HEK293 (cell line): ENCODE data around the gene C1QL1.

ENCODE experiments used
- CTCF ChIA-PET: fragments of 350-600 bp; formaldehyde crosslinking; extraction: SDS; loops from one replicate; lab custom pipeline; 2021; ENCODE audit warnings: antibody characterized with exemption; lab: Yijun Ruan, JAX
- POLR2A ChIA-PET: fragments of 300-600 bp; formaldehyde crosslinking; extraction: SDS; loops from one replicate; lab custom pipeline; 2020; ENCODE audit warnings: antibody characterized with exemption, inconsistent platforms; lab: Yijun Ruan, JAX
- H3K27ac ChIP-seq: fragments of 200-500 bp; sonication (Bioruptor generic); 2 replicates; pipeline ENCODE4 v1.5.1; 2014; ENCODE audit warnings: low read depth, low read length, control low read depth, inconsistent platforms; ENCODE audit errors: extremely low read depth
- H3K36me3 ChIP-seq, 2 experiments: fragments of 200-500 bp in 1 of 2; sonication (Bioruptor generic) in 1 of 2; 1 replicate in 1 of 2; 2 replicates in 1 of 2; pipeline ENCODE4 v1.5.1; 2014 to 2017; ENCODE audit warnings: inconsistent platforms in 2 of 2, low read length in 2 of 2; ENCODE audit not compliant: control insufficient read depth in 2 of 2, insufficient read depth in 1 of 2
- H3K4me1 ChIP-seq: fragments of 200-500 bp; sonication (Bioruptor generic); 2 replicates; pipeline ENCODE4 v1.5.1; 2014; ENCODE audit warnings: mild to moderate bottlenecking, low read length, inconsistent platforms; ENCODE audit not compliant: control insufficient read depth, insufficient read depth
- H3K4me3 ChIP-seq: 2 replicates; pipeline ENCODE4 v1.5.1; 2011; ENCODE audit warnings: low read depth, mild to moderate bottlenecking, control low read depth, low read length, moderate library complexity
- H3K9me3 ChIP-seq: fragments of 200-500 bp; sonication (Bioruptor generic); 2 replicates; pipeline ENCODE4 v1.5.1; 2014; ENCODE audit warnings: low read depth, low read length, inconsistent platforms; ENCODE audit not compliant: control insufficient read depth, insufficient read depth
- EGR2 ChIP-seq: fragments of 450-650 bp; formaldehyde crosslinking; IDR thresholded peaks from 2 replicates; pipeline ENCODE4 v1.5.1; 2016; ENCODE audit warnings: low read depth, missing biosample characterization, missing genetic modification characterization
- KLF9 ChIP-seq: fragments of 450-650 bp; formaldehyde crosslinking; IDR thresholded peaks from 2 replicates; pipeline ENCODE4 v1.5.1; 2016; ENCODE audit warnings: missing biosample characterization, missing genetic modification characterization, low read depth
- PRDM10 ChIP-seq: fragments of 450-650 bp; formaldehyde crosslinking; IDR thresholded peaks from 2 replicates; pipeline ENCODE4 v1.5.1; 2016; ENCODE audit warnings: missing biosample characterization, missing genetic modification characterization
- RBAK ChIP-seq: fragments of 450-650 bp; formaldehyde crosslinking; IDR thresholded peaks from 2 replicates; pipeline ENCODE4 v1.5.1; 2016; ENCODE audit warnings: missing biosample characterization, missing genetic modification characterization
- SCRT2 ChIP-seq: fragments of 450-650 bp; formaldehyde crosslinking; IDR thresholded peaks from 2 replicates; pipeline ENCODE4 v1.5.1; 2016; ENCODE audit warnings: missing biosample characterization, missing genetic modification characterization
- ZBTB20 ChIP-seq: fragments of 450-650 bp; formaldehyde crosslinking; IDR thresholded peaks from 2 replicates; pipeline ENCODE4 v1.5.1; 2016; ENCODE audit warnings: missing biosample characterization, missing genetic modification characterization
- ZFHX2 ChIP-seq: fragments of 450-650 bp; formaldehyde crosslinking; conservative IDR thresholded peaks from 2 replicates; pipeline ENCODE4 v1.5.1; 2016; ENCODE audit warnings: missing biosample characterization, missing genetic modification characterization
- ZFP41 ChIP-seq: fragments of 450-650 bp; formaldehyde crosslinking; IDR thresholded peaks from 2 replicates; pipeline ENCODE4 v1.5.1; 2016; ENCODE audit warnings: missing biosample characterization, missing genetic modification characterization, borderline replicate concordance
- ZNF132 ChIP-seq: fragments of 450-650 bp; formaldehyde crosslinking; IDR thresholded peaks from 2 replicates; pipeline ENCODE4 v1.5.1; 2017; ENCODE audit warnings: missing biosample characterization, missing genetic modification characterization, borderline replicate concordance
- ZNF175 ChIP-seq: fragments of 450-650 bp; formaldehyde crosslinking; IDR thresholded peaks from 2 replicates; pipeline ENCODE4 v1.5.1; 2016; ENCODE audit warnings: missing biosample characterization, missing genetic modification characterization
- ZNF280D ChIP-seq: fragments of 450-650 bp; formaldehyde crosslinking; IDR thresholded peaks from 2 replicates; pipeline ENCODE4 v1.5.1; 2016; ENCODE audit warnings: missing biosample characterization, missing genetic modification characterization
- ZNF404 ChIP-seq: fragments of 450-650 bp; formaldehyde crosslinking; IDR thresholded peaks from 2 replicates; pipeline ENCODE4 v1.5.1; 2017; ENCODE audit warnings: missing biosample characterization, missing genetic modification characterization
- ZNF571 ChIP-seq: fragments of 450-650 bp; formaldehyde crosslinking; IDR thresholded peaks from 2 replicates; pipeline ENCODE4 v1.5.0; 2017; ENCODE audit warnings: missing biosample characterization, missing genetic modification characterization
- ZNF747 ChIP-seq: fragments of 450-650 bp; formaldehyde crosslinking; IDR thresholded peaks from 2 replicates; pipeline ENCODE4 v1.5.1; 2016; ENCODE audit warnings: missing biosample characterization, missing genetic modification characterization
- ZNF785 ChIP-seq: fragments of 450-650 bp; formaldehyde crosslinking; IDR thresholded peaks from 2 replicates; pipeline ENCODE4 v1.5.1; 2016; ENCODE audit warnings: missing biosample characterization, missing genetic modification characterization
- TF ChIP-seq, protein P1 (sequence below): fragments of 450-650 bp; formaldehyde crosslinking; IDR thresholded peaks from 2 replicates; pipeline ENCODE4 v1.5.1; 2016; ENCODE audit warnings: missing biosample characterization, missing genetic modification characterization, borderline replicate concordance
- TF ChIP-seq, protein P2 (sequence below): fragments of 450-650 bp; formaldehyde crosslinking; IDR thresholded peaks from 2 replicates; pipeline ENCODE4 v1.5.1; 2016; ENCODE audit warnings: missing biosample characterization, missing genetic modification characterization

C1QL1 gene

GRCh38 chr17:44971776-44972483 lies 3.8 kb upstream of the C1QL1 start (continued):
- TF ChIP-seq PRDM10 = peak; percentile 77
- TF ChIP-seq RBAK = no peak
- no peak for TF ChIP-seq ZNF747
- TF ChIP-seq ZNF404 = no peak
- TF ChIP-seq, protein P1, sequence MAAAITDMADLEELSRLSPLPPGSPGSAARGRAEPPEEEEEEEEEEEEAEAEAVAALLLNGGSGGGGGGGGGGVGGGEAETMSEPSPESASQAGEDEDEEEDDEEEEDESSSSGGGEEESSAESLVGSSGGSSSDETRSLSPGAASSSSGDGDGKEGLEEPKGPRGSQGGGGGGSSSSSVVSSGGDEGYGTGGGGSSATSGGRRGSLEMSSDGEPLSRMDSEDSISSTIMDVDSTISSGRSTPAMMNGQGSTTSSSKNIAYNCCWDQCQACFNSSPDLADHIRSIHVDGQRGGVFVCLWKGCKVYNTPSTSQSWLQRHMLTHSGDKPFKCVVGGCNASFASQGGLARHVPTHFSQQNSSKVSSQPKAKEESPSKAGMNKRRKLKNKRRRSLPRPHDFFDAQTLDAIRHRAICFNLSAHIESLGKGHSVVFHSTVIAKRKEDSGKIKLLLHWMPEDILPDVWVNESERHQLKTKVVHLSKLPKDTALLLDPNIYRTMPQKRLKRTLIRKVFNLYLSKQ = no peak

DNA sequence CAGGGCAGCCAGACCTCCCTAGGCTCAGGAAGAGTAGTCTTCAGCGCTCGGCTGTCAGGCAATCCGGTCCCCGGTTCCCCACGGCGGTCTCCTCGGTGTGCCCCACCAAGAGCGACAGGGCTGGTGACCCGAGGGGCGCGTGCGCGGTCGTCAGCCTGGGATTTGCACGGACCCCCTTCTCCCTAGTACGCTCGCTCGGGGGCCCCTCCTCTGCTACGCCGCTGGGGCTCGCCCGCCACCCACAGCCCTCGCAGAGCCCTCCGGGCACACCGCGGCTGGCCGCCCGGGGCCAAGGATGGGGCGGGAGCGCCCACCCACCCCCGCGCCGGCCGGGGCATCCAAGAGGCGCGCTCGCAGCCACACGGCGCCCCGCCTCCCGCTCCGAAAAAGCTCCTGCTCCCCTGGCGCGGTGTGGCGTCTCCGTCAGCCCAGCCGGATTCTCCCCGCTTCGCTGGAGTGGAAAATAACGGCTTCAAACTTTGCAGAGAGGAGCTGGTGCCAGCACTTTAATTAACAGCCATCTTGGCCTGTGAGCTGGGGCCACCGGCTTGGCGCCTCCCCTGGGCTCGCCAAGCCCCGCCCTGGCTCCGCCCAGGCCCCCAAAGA lies 2.1 kb upstream of the C1QL1 start:
- TF ChIP-seq ZNF175 (no peak), ZNF785 (tag by site-specific recombination) (no peak), ZBTB20 (tag by site-specific recombination) (no peak), SCRT2 (tag by site-specific recombination) (no peak)
- peaks cover 3% of the 10 kb centered on the region for H3K4me1 ChIP-seq
- peak overlapping the region; percentile 19 for H3K4me3 ChIP-seq
- ChIA-PET CTCF (interaction anchor here (0.7 to 3.1 kb wide), 6 partner anchors 28 to 607 kb away, joined by 3 to 17 read pairs (median 3); partner anchors contain the start of gene FAM171A2), POLR2A (interaction anchor here (0.9 kb wide), 1 partner anchor 91 kb away, joined by 3 read pairs; the partner anchor contains the start of gene NMT1)
- H3K36me3 ChIP-seq = no peaks in the 10 kb centered on the region
- no peak overlapping the region; the same call in 1 of the 2 replicates for H3K27ac ChIP-seq
- no peaks in the 10 kb centered on the region for H3K9me3 ChIP-seq

- Histone ChIP-seq H3K9me3 (no peaks in the 10 kb centered on the region), H3K4me3 (no peak overlapping the region), H3K4me1 (peaks cover 3% of the 10 kb centered on the region), H3K27ac (no peak overlapping the region), H3K36me3 (no peaks in the 10 kb centered on the region)
- ChIA-PET CTCF (interaction anchor here (0.6 to 2.0 kb wide), 7 partner anchors 29 to 89 kb away, joined by 3 to 10 read pairs (median 3); no protein-coding TSS in a partner anchor), POLR2A (interaction anchor here (0.8 to 1.4 kb wide), 4 partner anchors 8 to 192 kb away, joined by 3 to 5 read pairs (median 4); partner anchors contain the start of gene HEXIM2)
- TF ChIP-seq ZFHX2 (tag by site-specific recombination) (peak; percentile 81), KLF9 (tag by site-specific recombination) (no peak), ZFP41 (tag by site-specific recombination) (no peak), EGR2 (tag by site-specific recombination) (peak; percentile 71), ZNF132 (no peak), ZNF571 (tag by site-specific recombination) (no peak), ZNF280D (tag by site-specific recombination) (no peak)
- TF ChIP-seq, protein P2, sequence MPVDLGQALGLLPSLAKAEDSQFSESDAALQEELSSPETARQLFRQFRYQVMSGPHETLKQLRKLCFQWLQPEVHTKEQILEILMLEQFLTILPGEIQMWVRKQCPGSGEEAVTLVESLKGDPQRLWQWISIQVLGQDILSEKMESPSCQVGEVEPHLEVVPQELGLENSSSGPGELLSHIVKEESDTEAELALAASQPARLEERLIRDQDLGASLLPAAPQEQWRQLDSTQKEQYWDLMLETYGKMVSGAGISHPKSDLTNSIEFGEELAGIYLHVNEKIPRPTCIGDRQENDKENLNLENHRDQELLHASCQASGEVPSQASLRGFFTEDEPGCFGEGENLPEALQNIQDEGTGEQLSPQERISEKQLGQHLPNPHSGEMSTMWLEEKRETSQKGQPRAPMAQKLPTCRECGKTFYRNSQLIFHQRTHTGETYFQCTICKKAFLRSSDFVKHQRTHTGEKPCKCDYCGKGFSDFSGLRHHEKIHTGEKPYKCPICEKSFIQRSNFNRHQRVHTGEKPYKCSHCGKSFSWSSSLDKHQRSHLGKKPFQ (tag by site-specific recombination) = no peak
Observed at GRCh38 chr17:44969144-44969780, 1.2 kb upstream of the C1QL1 start.
